GM18508 (cell line): ENCODE data around the gene PREP.
A peak's percentile ranks its signal among the peaks of the same experiment; 100 is the strongest.
"Not testable (repeated sequence)": the region's sequence is repeated elsewhere in the genome, so short reads cannot be mapped to it uniquely, and the experiment has no call there.

Experiments used
- ATAC-seq: cut with Tn5 transposase; IDR thresholded peaks from one replicate; pipeline ENCODE4 v1.9.1; 2021; ENCODE audit warnings: moderate number of reproducible peaks; ENCODE audit not compliant: insufficient read depth, unreplicated experiment

Gene PREP

DNA sequence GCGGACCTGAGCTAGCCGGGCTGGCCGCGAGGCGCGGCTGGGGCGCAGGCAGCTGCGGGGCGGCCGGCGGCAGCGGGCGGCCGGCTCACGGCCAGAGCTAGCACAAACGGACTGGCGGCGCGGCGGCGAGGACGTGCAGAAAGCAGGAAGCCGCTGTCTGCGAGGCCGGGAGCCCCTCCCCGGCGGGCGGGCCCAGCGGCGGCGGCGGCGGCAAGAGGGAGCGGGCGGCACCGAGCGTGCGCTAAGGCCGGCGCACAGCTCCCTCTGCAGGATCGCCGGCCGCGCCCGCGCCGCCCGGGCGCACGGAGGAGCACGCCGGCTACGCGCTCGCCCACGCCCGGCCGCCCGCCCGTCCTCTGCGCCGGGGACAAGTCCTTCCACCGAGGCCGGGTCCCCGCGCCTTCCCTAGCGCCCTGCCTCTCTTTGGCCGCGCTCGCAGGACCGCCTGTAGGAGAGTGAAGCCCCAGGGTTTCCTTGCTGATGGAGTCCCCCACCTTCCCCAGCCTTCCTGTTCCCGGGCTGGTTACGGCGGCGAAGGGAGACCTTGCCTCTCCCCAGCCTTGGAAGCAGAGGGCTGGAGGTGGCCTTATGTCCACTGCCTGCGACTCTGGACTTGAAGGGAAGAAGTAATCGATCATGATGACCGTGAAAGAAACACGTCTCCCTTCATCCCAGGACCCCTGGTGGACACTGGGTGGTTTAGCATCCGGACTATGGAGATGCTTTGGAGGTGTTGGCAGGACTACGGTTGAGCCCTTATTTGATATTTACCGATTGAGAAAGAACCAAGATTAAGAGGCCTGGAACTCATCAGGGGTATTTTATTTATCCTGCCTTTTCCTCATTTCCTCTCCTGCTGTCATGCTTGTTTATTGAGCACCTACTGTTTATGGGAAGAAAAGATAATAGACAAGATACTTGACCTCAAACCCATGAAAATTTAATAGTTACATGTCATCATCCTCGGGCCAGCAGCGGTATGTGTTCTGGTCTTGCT is at the start of gene PREP:
Gene PREP (minus strand): TSS at position 144 of the 997 bp plus-strand sequence. CDS start 191 bp downstream, outside the sequence.
- peak; percentile 67 for ATAC-seq

- no peak for ATAC-seq
These were observed 49.5 kb upstream of the PREP start for GRCh38 chr6:105452376-105452775.

GRCh38 chr6:105449756-105450390 is 47.0 kb upstream of the PREP start:
- no peak for ATAC-seq

DNA sequence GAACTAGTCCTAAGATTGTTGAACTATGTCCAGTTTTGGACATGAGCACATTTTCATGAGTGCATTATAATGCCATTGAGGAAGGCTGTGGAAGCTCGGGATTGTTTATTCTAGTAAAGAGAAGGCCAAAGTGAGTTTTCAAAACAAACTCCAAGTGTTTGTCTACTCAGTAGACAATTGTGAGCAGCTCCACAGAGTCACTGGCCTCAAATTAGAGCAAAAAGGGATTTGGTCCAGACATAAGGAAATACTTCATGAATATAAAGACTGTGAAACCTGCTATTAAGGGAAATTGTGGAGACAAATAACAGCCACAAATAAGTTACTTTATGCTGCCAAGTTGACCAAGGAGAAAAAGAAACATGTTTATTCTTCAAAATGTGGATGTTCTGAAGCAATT is 42.6 kb upstream of the PREP start:
- ATAC-seq = no peak

GRCh38 chr6:105443941-105444340 is 41.1 kb upstream of the PREP start:
- no peak for ATAC-seq

DNA sequence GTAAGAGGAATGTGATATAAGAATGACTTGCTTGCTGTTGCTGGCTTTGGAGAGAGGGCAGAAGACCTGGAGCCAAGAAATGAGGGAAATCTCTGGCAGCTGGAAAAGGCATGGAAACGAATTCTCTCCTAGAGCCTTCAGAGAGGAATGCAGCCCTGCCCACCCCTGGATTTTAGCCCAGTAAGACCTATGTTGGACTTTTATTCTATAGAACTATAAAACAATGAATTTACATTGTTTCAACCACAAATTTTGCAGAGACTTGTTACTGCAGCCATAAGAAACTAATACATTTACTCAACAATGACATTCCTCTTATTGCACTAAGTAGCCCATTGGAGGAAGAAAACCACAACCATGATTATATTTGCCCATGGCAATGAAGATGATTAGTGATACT is 39.5 kb upstream of the PREP start:
- no peak for ATAC-seq

GRCh38 chr6:105437236-105437635 is 34.4 kb upstream of the PREP start:
- ATAC-seq = no peak

DNA sequence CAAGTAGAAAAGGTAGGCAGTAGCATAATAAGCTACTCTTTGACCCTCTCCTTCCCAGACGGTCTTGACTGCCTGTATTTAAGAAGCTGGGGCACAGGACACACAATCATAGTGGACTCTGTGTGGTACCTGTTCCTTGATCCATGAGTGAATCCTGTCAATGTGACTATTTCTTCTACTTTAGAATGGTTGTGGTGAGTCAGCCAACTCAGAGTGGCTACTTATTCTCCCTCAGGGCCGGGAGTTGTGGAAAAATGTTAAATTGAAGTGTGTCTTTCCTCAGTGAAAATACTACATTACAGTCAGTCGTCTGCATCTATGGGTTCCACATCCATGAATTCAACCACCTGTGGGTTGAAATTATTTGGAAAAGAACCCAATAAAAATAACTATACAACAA is 30.8 kb upstream of the PREP start:
- ATAC-seq = no peak

DNA sequence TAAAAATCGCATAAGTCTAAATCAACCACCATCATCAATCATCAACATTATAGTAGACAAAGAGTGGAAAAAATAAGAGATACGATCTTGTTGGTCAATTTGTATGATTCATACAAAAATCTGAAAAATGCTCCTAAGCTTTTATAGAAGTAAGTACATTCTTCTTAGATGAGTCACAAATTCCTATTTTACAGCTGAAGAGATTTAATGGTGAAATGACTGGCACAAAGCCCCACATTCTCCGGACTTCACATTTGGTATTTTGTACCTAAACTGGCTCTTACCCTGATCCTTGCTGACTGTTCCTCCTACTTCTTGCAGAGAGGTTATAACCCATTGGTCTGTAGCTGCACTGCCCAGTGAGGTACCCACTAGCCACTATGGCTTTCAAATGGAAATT is 29.9 kb upstream of the PREP start:
- no peak for ATAC-seq

DNA sequence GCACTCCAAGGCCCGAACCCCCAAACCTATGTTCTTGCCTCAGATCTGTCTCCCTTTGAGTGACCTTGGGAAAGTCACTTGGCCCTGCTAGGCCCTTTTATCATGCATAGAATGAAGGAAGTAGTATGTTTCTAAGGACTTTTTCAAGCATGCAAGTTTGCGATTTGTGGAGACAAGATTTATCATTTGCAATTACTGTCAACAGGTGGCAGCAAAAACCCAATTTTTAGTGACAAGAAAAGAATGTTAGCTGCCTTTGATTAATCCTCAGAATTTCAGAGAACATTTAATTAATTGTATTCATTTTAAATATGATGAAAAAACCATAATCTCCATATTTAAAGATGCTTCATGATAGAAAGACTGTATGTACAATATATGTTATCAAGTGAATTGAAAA is 28.3 kb upstream of the PREP start:
- no peak for ATAC-seq

- ATAC-seq = no peak
These were observed 27.8 kb upstream of the PREP start for GRCh38 chr6:105430685-105431084.

- ATAC-seq = no peak
These were observed 26.8 kb upstream of the PREP start for GRCh38 chr6:105429676-105430075.

DNA sequence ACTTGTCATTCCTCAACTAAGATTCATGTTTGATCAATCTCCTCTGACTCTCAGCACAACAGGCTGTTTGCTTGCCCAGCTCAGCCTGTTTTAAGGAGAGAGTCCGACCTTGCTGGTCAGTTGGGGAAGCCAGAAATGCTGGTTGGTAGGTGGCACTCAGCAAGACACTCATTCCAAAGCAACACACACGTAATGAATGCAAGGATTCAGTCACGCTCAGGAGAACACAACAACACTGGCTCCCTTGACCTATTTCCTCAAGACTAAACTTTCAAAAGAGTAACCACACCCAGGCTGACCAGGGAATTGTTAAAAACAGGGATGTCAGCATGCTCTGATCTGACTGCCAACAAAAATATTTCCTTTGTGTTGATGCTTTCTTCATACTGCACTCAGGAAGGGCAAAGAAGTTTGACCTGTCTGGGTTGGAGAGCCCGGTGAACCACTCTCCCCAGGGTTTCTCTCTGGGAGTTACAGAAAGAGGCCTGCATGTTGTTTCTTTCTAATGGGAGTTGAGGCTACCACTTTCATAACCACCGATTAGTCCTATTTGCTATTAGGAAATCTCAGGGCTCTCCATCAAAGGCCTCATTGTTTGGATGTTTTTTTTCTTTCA is 25.6 kb upstream of the PREP start:
- ATAC-seq = no peak

GRCh38 chr6:105424175-105424783 is 21.4 kb upstream of the PREP start:
- no peak for ATAC-seq

DNA sequence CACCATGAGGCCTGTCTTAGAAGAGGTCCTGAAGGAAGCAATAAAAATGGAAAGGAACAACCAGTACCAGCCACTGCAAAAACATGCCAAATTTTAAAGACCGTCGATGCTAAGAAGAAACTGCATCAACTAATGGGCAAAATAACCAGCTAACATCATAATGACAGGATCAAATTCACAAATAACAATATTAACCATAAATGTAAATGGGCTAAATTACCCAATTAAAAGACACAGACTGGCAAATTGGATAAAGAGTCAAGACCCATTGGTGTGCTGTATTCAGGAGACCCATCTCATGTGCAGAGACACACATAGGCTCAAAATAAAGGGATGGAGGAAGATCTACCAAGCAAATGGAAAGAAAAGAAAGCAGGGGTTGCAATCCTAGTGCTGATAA is 14.1 kb upstream of the PREP start:
- ATAC-seq = not testable (repeated sequence)

GRCh38 chr6:105409734-105410133 is 6.9 kb upstream of the PREP start:
- no peak for ATAC-seq

DNA sequence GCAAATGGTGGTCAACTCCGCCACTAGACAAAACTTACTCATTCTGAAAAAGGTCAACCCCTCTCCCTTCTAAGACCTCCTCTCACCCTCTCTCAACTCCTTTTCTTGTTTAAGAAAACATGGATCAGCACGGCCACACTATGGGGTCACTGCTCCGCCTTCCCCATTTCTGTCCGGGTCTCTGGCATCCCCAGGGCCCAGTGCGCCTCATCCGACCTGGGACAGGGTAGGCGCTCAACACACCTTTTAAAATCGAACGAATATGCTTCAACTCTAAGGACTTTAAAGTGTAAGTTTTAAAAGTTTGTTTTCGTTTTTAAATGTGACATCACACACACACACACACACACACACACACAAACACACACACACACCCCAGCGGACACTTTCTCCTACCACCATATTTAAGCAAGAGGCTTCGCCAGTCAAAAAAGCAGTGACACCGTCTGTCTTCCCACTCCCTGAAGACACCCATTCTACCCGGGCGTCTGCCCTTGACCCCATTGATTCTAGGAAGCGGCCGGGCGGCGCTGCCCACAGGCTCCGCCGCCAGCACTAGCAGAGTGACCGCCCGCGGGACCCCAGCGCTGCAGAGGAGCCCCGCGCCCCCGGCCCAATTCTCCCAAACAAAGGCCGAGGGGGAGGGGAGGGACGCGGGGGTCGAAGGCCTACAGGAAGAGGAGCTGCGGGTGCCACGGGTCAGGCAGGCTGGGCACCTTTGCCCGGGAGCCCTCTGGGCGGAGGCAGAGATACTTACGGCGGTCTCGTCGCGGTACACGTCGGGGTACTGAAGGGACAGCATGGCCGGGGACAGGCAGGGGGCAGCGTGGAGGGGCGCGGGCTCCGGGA is 568 bp downstream of the PREP start:
- ATAC-seq = peak; percentile 30

- no peak for ATAC-seq
These were observed 1.4 kb downstream of the PREP start for GRCh38 chr6:105401247-105402089.

DNA sequence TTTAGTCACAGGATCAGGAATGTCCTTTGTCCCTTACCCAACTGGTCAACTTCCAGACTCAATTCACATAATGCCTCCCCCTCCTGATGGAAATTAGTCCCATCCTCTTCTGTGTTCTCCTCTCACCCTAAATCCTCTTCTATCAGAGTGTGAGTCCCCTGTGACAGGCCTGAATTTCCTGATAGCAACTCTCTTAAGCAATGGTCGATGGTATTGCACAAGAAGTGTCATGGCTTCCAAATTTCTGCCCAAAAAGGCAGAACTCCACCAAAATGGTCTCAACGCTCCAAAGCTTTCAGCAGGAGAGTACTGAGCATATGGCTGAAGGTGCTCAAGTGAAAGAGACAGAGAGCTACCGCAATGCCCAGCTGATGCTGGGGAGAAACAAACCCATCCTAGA is 2.4 kb downstream of the PREP start:
- ATAC-seq = no peak
